Psoas muscle (tissue), 8 donors: ENCODE data around the gene ALOX12B. TPM values are rescaled to one million over a fixed set of nuclear protein-coding genes. Genes with fewer than 3 reads are reported as not detected.

Source experiments
- ATAC-seq, 4 donors: fragments of 200-7000 bp; cut with Tn5 transposase; one replicate each; pipeline ENCODE4 v1.9.1; 2020; ENCODE audit warnings: moderate library complexity in 3 of 4, mild to moderate bottlenecking in 2 of 4
- DNase-seq, 2 donors: peaks; one replicate each; pipeline ENCODE4 v3.0.0-alpha.2; 2020
- H3K27ac ChIP-seq: fragments of 200-600 bp; one replicate; pipeline ENCODE4 v1.8.0; 2022
- H3K27me3 ChIP-seq, 3 donors: fragments of 200-600 bp in 1 of 3; one replicate each; pipeline versions ENCODE4 v1.6.1 to v1.8.0; 2013 to 2022; ENCODE audit warnings: low read length in 2 of 3, mild to moderate bottlenecking in 2 of 3, moderate library complexity in 1 of 3; ENCODE audit not compliant: insufficient read depth in 3 of 3
- H3K36me3 ChIP-seq, 2 donors: fragments of 200-600 bp in 1 of 2; one replicate each; pipeline versions ENCODE4 v1.6.1 to v1.8.0; 2013 to 2022; ENCODE audit warnings: low read depth in 1 of 2, mild to moderate bottlenecking in 1 of 2, moderate library complexity in 1 of 2; ENCODE audit not compliant: insufficient read depth in 1 of 2
- H3K4me1 ChIP-seq: fragments of 200-600 bp; one replicate; pipeline ENCODE4 v1.8.0; 2022
- H3K4me3 ChIP-seq: fragments of 200-600 bp; one replicate; pipeline ENCODE4 v1.8.0; 2022; ENCODE audit warnings: mild to moderate bottlenecking
- H3K9me3 ChIP-seq: fragments of 200-600 bp; one replicate; pipeline ENCODE4 v1.8.0; 2022
- WGBS, 3 donors: extraction: QIAGEN DNeasy Blood & Tissue Kit; methylation state at CpG; one replicate each; pipeline versions ENCODE4 v1.1.6 to v1.1.7; 2013; 5-methylcytosine and 5-hydroxymethylcytosine counted together
- intact Hi-C, 2 donors: fragments of 100-400 bp; cut with DNase I; formaldehyde crosslinking; loops; one replicate each; pipeline versions ENCODE4 v1.11.0 to v1.14.2; 2022
- polyA plus RNA-seq, 3 donors: library from polyadenylated mRNA; stranded (reverse); fragments of 200-250 nt; gene quantifications; one replicate each; pipeline ENCODE4 v1.2.3, GENCODE V29; 2013
- total RNA-seq, 4 donors: library from RNA; stranded (reverse); fragmentation: NEBNext Ultra II Directional in 2 of 4; extraction: Animal tissue kit (Norgen Biotek cat#: 25700) in 2 of 4; gene quantifications; one replicate each; pipeline versions ENCODE4 v1.2.1 to v1.2.4, GENCODE V29; 2021 to 2023
- TF ChIP-seq, protein P1 (sequence below): fragments of 200-600 bp; IDR thresholded peaks from one replicate; pipeline ENCODE4 v1.8.0; 2022; ENCODE audit warnings: antibody characterized with exemption
- donor health status: healthy with polysubstance abuse.
- donor health status: DM: no; HTN: no; CAD: no; lungs with moderate emphysema.
- donor health status: Bipolar disorder and iron deficiency.
- donor health status: healthy.
- donor health status: DM: yes; HTN: yes; CAD: no.
- donor health status: DM: no; HTN: no; CAD: no.
- donor health status: DM: no; HTN: no; CAD: no.
- donor health status: DM: yes; HTN: yes; CAD: no.

Gene ALOX12B
- total and polyA plus RNA-seq, 7 donors: not detected

DNA sequence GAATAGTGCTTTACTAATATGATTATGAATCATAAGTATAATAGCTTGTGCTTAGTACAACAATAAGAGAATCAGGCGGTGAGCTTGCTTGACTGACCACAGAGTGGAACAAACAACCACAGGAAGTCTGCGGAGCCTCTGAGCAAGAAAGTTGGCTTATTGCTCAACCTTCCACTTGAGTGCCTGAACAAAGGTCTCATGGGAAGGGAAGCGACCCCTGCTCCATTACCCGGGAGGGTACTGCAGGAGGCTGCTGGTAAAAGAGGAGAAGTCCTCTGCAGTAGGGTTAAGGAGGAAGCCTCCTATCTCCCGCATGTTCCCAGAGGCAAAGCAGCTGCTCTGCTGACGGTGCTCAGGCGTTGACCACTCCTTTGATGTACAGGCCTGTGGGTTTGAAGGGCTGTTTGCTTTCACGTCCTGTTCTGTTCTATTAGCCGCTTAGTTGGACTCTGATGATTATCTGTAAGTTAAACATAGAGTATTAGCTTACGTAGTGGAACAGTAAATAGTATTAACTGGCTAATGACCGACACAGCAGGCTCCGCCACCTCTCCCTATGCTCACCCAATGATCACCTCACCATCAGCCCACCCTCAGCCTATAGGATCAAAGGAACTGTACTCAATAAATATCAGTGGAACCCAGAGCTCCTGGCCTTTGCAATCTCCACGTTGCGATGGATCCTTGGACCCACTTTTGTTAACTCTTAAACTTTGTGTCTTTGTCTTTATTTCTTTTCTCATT, 31.1 kb downstream of the ALOX12B start:
- H3K9me3 ChIP-seq: no peaks in the 10 kb centered on the region
- peaks cover 0 to 25% (median 10%) of the 10 kb centered on the region in 3 donors for H3K27me3 ChIP-seq
- peak in 3 of 4 donors; percentile 20 to 28 (median 24) for ATAC-seq
- TF ChIP-seq, protein P1, sequence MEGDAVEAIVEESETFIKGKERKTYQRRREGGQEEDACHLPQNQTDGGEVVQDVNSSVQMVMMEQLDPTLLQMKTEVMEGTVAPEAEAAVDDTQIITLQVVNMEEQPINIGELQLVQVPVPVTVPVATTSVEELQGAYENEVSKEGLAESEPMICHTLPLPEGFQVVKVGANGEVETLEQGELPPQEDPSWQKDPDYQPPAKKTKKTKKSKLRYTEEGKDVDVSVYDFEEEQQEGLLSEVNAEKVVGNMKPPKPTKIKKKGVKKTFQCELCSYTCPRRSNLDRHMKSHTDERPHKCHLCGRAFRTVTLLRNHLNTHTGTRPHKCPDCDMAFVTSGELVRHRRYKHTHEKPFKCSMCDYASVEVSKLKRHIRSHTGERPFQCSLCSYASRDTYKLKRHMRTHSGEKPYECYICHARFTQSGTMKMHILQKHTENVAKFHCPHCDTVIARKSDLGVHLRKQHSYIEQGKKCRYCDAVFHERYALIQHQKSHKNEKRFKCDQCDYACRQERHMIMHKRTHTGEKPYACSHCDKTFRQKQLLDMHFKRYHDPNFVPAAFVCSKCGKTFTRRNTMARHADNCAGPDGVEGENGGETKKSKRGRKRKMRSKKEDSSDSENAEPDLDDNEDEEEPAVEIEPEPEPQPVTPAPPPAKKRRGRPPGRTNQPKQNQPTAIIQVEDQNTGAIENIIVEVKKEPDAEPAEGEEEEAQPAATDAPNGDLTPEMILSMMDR: no peak
- WGBS, 3 donors: 58 to 61% (median 60%) methylated on average over 14 of the region's 14 CpGs
- H3K36me3 ChIP-seq: no peaks in the 10 kb centered on the region
- no peak overlapping the region for H3K27ac ChIP-seq
- H3K4me3 ChIP-seq: no peak overlapping the region
- DNase-seq: no peak
- intact Hi-C loops: loop anchor here (5.0 to 10.0 kb wide), 4 partner anchors 64 to 312 kb away; no protein-coding TSS in a partner anchor
- no peaks in the 10 kb centered on the region for H3K4me1 ChIP-seq

DNA sequence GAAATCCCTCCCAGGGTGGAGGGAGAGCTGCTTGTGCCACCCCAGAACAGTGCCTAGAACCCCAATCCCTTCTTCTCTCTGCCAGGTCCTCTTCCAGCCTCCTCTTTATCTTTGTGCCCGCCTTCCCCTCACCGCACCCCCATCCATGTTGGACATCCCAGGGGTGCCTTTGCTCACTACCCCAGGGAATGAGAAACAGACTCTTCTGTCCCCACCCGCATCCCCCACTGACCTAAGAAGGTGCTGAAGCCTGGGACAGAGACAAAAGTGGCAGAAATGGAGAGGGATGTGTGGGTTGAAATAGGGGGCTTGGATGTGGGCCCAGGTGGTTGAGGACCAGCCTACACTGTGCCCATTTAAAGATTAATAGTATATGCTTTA, 31.7 kb downstream of the ALOX12B start:
- WGBS, 3 donors: 80 to 89% (median 82%) methylated on average over 3 of the region's 3 CpGs
- Histone ChIP-seq H3K36me3 (no peaks in the 10 kb centered on the region), H3K4me1 (no peaks in the 10 kb centered on the region), H3K4me3 (no peak overlapping the region), H3K27ac (no peak overlapping the region), H3K27me3 (peaks cover 0 to 19% (median 5%) of the 10 kb centered on the region in 3 donors), H3K9me3 (no peaks in the 10 kb centered on the region)
- intact Hi-C loops: loop anchor here (5.0 to 10.0 kb wide), 4 partner anchors 64 to 311 kb away; no protein-coding TSS in a partner anchor
- ATAC-seq: no peak
- no peak for DNase-seq
- TF ChIP-seq, protein P1: no peak

DNA sequence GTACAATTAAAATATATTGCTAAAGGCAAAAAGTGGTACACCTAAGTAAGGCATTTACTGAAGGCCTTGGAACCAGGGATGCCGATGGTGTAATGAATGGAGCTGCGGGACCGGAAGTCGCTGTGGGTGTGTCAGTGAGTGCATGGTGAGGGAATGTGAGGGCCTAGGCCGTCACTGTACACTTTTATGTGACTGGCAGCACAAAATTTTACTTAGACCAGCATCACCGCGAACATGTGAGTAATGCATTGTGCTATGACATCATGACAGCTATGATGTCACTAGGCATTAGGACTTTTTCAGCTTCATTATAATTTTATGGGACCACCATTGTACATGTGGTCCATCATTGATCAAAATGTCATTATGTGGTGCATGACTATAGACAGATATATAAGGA, 33.9 kb downstream of the ALOX12B start:
- no peaks in the 10 kb centered on the region for H3K4me1 ChIP-seq
- peaks cover 0 to 9% (median 0%) of the 10 kb centered on the region in 3 donors for H3K27me3 ChIP-seq
- no peaks in the 10 kb centered on the region for H3K36me3 ChIP-seq
- no peak overlapping the region for H3K4me3 ChIP-seq
- no peak overlapping the region for H3K27ac ChIP-seq
- no peak for DNase-seq
- TF ChIP-seq, protein P1: no peak
- intact Hi-C loops: loop anchor here in 1 of 2 donors (10.0 kb wide), 1 partner anchor 309 kb away; no protein-coding TSS in a partner anchor
- no peak for ATAC-seq
- H3K9me3 ChIP-seq: no peaks in the 10 kb centered on the region
- WGBS, 3 donors: 91 to 94% (median 92%) methylated on average over 7 of the region's 7 CpGs

DNA sequence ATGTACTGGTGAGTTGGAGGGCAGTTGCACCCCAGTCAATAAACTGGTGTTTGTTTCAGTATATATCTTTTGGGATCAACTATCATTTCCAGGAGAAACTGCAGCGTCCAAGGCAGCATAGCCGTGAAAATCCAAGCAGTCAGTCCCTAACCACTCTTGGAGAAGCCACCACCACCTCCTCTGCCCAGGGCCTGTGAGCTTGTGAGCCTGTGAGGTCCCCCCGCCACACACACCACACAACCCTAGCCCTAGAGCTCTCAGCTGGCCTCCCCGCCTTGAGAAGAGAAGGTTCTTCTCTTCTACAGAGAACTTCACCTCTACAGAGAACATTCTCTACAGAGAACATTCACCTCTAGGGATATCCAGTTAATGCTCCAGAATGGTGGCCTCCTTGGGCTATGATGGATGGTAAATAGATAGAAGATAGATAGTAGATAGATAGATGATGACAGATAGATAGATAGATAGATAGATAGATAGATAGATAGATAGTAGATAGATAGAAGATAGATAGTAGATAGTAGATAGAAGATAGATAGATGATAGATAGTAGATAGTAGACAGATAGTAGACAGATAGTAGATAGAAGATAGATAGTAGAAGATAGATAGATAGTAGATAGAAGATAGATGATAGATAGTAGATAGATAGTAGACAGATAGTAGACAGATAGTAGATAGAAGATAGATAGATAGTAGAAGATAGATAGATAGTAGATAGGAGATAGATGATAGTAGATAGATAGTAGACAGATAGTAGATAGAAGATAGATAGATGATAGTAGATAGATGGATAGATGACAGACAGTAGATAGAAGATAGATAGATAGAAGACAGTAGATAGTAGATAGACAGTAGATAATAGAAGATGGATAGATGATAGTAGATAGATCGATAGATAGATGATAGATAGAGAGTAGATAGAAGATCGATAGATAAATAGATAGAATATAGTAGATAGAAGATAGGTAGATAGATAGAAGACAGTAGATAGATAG, 35.0 kb downstream of the ALOX12B start:
- TF ChIP-seq, protein P1: no peak
- Histone ChIP-seq H3K27ac (no peak overlapping the region), H3K4me1 (no peaks in the 10 kb centered on the region), H3K27me3 (peaks cover 0 to 4% (median 0%) of the 10 kb centered on the region in 3 donors), H3K4me3 (no peak overlapping the region), H3K36me3 (no peaks in the 10 kb centered on the region), H3K9me3 (no peaks in the 10 kb centered on the region)
- ATAC-seq (no peak), DNase-seq (no peak)
- WGBS, 3 donors: 88 to 92% (median 88%) methylated on average over 6 of the region's 6 CpGs
- intact Hi-C loops: loop anchor here in 1 of 2 donors (10.0 kb wide), 1 partner anchor 308 kb away; no protein-coding TSS in a partner anchor
